GM18909 (cell line): ENCODE measurements around the gene TMEM126A.

Source experiments
- ATAC-seq: cut with Tn5 transposase; IDR thresholded peaks from one replicate; pipeline ENCODE4 v1.9.1; 2021; ENCODE audit warnings: mild to moderate bottlenecking; ENCODE audit not compliant: unreplicated experiment, poor library complexity

The TMEM126A gene

DNA sequence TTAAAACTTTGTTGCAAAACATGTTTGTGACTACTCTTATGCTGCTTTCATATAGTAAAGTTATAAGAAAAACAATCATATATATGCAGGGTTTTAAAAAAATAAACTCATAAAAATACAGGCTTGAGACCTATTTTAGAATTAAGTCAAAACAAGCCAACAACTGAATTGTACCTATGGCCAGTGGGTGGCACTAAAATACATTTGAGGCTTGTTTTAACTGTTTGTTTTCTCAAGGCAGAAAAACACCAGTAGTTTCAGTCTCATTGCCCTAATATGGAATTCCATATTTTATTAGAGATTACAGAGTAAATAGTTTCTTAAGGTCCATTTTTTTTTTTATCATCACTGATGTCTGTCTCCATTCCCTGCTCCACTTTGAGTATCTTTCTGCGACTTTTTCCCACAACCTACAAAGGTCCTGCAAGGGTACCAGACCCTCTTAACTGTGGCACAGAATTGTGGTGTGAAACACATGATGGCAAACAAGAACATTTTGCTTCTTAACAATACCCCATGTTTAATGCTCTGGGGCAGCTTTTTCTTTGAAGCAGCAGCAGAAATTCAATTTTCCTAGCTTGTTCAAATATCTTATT lies 46.7 kb downstream of the TMEM126A start:
- ATAC-seq: peak; percentile 51

DNA sequence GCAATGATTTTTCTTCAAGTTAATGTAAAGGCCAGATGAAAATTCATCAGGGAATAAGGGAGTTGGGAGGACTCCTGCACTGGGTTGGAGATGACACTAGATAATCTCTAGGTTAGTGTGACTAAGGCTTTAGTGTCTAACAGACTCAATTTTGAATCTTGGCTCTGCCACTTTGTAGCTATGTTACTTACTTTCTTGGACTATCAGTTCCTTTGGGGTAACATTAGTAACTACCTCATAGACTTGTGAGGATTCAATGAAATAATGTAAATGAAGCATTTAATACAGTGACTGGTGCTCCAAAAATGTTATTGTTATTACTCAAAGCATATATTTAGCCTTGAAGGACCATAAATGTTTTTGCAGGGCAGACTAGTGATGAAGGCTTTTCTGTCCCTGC lies 47.8 kb downstream of the TMEM126A start:
- ATAC-seq: no peak

DNA sequence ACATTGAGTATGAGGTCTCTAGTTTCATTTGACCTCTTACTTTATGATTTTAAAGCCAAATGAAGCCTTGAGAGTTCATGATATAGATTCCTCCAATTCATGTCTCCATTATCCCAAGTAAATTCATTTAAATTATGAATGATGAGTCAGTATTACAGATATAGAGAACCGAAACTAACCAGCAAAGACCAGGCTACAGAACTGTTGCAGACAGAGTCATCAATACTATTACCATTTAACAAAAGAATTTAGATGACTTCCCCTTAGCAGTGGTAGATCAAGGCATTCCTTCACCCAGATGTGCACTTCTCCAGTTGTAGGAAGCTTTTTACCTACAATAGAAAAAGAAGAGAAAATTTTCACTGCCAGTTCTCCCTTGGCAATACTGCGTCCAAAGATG lies 50.0 kb downstream of the TMEM126A start:
- peak; percentile 43 for ATAC-seq

DNA sequence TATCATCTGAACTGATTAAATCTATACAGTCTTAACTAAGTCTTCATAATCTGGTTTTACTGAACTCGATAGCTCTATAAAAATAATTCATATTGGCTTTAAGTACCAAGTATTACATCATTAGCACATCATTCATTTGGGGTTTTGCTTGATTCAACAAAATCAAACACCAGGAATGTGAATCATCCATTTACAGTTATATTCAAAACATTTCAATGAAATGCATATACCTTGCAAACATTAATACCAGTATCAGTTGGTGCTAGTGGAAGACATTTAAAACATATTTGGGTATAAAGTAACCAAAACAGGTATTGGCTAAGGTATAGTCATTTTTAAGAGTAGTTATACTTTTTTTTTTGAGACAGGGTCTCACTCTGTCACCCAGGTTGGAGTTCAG lies 50.4 kb downstream of the TMEM126A start:
- ATAC-seq: no peak

DNA sequence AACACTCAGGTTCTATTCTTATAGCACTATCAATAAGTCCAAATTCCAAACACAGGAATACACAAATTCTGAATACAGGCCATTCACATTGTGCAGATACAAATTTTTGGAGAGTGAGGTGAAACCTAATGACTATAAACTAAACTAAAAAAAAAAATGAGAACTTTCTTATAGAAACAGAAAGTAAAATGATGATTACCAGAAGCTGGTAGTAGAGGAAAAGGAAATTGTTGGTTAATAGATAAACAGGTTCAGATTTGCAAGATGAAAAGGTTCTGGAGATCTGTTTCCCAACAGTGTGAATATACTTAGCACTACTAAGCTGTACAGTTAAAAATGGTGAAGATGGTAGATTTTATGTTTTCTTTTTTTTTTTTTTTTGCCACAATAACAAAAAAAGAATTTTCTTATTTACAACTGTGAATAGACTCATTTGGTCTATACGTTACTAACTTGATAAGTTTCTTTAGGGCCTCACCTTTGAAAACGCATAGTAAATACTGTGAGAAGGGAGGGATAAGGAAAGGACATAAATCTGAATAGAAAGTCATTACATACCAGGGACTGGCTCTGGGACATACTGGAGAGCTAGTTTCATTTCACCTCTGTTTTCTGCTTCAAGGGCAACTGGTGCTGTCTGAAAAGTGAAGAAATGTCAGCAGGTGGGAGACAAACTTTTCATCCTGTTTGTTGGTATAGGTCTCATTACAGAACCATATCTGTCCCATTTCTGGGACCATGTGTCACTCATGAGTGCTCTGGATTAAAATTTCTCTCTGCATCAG lies 52.4 kb downstream of the TMEM126A start:
- ATAC-seq: peak; percentile 89

DNA sequence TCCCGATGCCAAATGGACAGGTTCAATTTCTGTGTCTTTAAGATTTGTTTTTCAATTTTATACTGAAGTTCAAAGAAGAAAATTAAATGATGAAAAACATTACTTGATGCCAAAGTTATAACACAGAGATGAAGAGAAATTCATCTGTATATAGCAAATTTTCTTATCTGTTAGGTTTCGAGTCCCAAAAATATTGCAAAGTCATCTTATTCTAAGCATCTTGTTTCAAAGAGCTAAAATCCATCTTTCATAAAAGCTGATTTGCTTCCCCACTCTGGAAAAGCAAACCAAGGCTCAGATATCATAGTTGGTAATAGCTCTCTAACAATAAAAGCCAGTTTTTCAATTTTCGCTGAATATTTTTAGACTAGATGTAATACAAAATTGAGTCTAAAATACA lies 57.2 kb downstream of the TMEM126A start:
- no peak for ATAC-seq

DNA sequence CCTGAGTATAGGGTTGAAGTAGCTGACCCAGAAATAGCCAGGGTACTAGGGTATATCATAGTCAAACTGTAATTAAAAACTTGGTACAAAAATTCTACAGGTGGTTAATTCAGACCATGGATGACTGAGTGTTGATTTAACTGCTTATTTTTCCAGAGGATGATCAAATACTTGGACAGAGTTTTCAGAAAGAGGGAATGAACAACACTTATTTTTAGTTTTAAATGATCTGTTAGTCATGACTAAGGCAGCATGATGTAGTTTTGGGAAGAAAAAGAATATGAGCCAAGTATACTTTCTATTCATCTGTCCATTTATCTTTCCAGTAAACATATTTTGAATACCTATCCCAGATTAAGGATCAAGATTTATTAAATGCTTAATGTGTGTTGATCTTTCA lies 58.0 kb downstream of the TMEM126A start:
- ATAC-seq: no peak
